NT2/D1 (cell line): Measurements from ENCODE around the gene MYBPH.

ENCODE experiments used
- SUZ12 ChIP-seq: IDR thresholded peaks from 2 replicates; pipeline ENCODE4 v1.6.1; 2011; ENCODE audit not compliant: insufficient read length, insufficient read depth; ENCODE audit errors: extremely low read depth
- YY1 ChIP-seq: IDR thresholded peaks from 2 replicates; pipeline ENCODE4 v1.6.1; 2011; ENCODE audit not compliant: insufficient read length, insufficient read depth
- ZNF274 ChIP-seq: IDR thresholded peaks from 2 replicates; pipeline ENCODE4 v1.6.1; 2011; ENCODE audit warnings: mild to moderate bottlenecking, low read depth, low read length

- no peak for TF ChIP-seq SUZ12
- TF ChIP-seq YY1, result no peak
- no peak for TF ChIP-seq ZNF274
Observed at GRCh38 chr1:203210988-203211387, 35.4 kb upstream of the MYBPH start.
